ENCODE measurements around the gene SYNDIG1.

DNA sequence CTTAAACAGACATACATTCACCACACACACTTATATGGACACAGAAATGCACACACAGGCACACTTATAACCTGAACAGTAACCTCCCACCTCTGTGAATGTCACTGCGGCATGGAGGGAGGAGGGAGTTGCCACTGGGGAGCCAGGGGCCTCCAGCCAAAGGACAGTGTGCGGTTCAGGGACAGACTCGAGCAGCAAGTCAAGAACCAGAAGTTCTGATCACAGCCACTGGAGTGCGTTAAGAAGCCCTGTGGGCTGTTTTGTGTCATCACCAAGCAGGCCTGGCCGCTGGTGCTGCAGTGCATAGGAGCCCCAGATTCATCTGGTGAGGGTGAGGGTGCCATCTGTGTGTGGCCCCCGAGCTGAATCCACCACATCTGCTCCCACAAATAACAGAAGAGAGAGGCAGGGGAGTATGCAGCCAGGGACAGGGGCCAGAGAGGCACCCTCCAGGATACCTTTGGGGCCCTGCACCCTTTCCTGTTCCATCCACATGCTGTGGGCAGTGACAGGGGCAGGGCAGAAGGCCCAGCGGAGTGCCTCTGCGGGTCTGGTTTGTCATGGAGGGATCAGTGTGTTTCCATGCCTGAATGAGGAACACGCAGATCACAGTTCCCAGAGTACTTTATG, 20.3 kb downstream of the SYNDIG1 start:
- TF ChIP-seq, protein P1, sequence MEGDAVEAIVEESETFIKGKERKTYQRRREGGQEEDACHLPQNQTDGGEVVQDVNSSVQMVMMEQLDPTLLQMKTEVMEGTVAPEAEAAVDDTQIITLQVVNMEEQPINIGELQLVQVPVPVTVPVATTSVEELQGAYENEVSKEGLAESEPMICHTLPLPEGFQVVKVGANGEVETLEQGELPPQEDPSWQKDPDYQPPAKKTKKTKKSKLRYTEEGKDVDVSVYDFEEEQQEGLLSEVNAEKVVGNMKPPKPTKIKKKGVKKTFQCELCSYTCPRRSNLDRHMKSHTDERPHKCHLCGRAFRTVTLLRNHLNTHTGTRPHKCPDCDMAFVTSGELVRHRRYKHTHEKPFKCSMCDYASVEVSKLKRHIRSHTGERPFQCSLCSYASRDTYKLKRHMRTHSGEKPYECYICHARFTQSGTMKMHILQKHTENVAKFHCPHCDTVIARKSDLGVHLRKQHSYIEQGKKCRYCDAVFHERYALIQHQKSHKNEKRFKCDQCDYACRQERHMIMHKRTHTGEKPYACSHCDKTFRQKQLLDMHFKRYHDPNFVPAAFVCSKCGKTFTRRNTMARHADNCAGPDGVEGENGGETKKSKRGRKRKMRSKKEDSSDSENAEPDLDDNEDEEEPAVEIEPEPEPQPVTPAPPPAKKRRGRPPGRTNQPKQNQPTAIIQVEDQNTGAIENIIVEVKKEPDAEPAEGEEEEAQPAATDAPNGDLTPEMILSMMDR (IDR thresholded peaks at IDR 0.05), result no peak
- no peak for TF ChIP-seq POLR2A (IDR thresholded peaks at IDR 0.05)

Measured in body of pancreas (tissue), 4 donors.